Left colon (tissue), 2 donors: ENCODE data around the gene MAD1L1. TPM values are rescaled to one million over a fixed set of nuclear protein-coding genes. Genes with fewer than 3 reads are reported as not detected.

Source experiments
- ATAC-seq: fragments of 200-7000 bp; cut with Tn5 transposase; one replicate; pipeline ENCODE4 v1.9.1; 2020; ENCODE audit warnings: mild to moderate bottlenecking, moderate library complexity
- DNase-seq, 2 donors: peaks; one replicate each; pipeline ENCODE4 v3.0.0-alpha.2; 2020
- intact Hi-C, 2 donors: fragments of 100-400 bp; cut with DNase I in 1 of 2; cut with micrococcal nuclease in 1 of 2; formaldehyde crosslinking; loops; one replicate each; pipeline versions ENCODE4 v1.11.2 to v1.14.0; 2022; cut with DNase I, micrococcal nuclease
- total RNA-seq, 2 donors: library from RNA; stranded (reverse); fragmentation: NEBNext Ultra II Directional; extraction: Animal tissue kit (Norgen Biotek cat#: 25700); gene quantifications; one replicate each; pipeline ENCODE4 v1.2.1, GENCODE V29; 2021
- donor health status: DM: no; HTN: no; CAD: no.
- donor health status: DM: yes; HTN: yes; CAD: no.

The MAD1L1 gene
- total RNA-seq, 2 donors from 2014 or later, result 22.1 to 28.2 TPM

- intact Hi-C loops, result no loop called here
- peak; percentile 1 to 14 for DNase-seq
Measured at GRCh38 chr7:1851721-1852516, 380.8 kb downstream of the MAD1L1 start.

GRCh38 chr7:1850976-1851571 lies 381.7 kb downstream of the MAD1L1 start:
- ATAC-seq, result no peak
- intact Hi-C loops, result no loop called here
- no peak for DNase-seq

More at GRCh38 chr7:1851721-1852516, 380.8 kb downstream of the MAD1L1 start:
- no peak for ATAC-seq

GRCh38 chr7:1850111-1850975 lies 382.4 kb downstream of the MAD1L1 start:
- intact Hi-C loops, result no loop called here
- DNase-seq (no peak), ATAC-seq (no peak)

- no peak for DNase-seq
- no peak for ATAC-seq
- intact Hi-C loops, result no loop called here
Measured at GRCh38 chr7:1849351-1850041, 383.2 kb downstream of the MAD1L1 start.

GRCh38 chr7:1848911-1849311 lies 383.8 kb downstream of the MAD1L1 start:
- no peak for DNase-seq
- ATAC-seq, result no peak
- intact Hi-C loops, result no loop called here

- DNase-seq (no peak), ATAC-seq (no peak)
- intact Hi-C loops, result no loop called here
Measured at GRCh38 chr7:1848013-1848640, 384.6 kb downstream of the MAD1L1 start.

GRCh38 chr7:1847260-1848001 lies 385.3 kb downstream of the MAD1L1 start:
- DNase-seq (no peak), ATAC-seq (no peak)
- intact Hi-C loops, result no loop called here

- DNase-seq (peak in 1 of 2 donors; percentile 1), ATAC-seq (no peak)
- intact Hi-C loops, result no loop called here
Measured at GRCh38 chr7:1846331-1847065, 386.2 kb downstream of the MAD1L1 start.

GRCh38 chr7:1845536-1846311 lies 387.0 kb downstream of the MAD1L1 start:
- peak; percentile 3 to 15 for DNase-seq
- intact Hi-C loops, result no loop called here
- no peak for ATAC-seq

- no peak for ATAC-seq
Measured at GRCh38 chr7:1844951-1845390, 387.8 kb downstream of the MAD1L1 start.

GRCh38 chr7:1844336-1844950 lies 388.3 kb downstream of the MAD1L1 start:
- DNase-seq, result peak; percentile 2 to 10

More at GRCh38 chr7:1844951-1845390, 387.8 kb downstream of the MAD1L1 start:
- peak in 1 of 2 donors; percentile 2 for DNase-seq
- intact Hi-C loops, result no loop called here

GRCh38 chr7:1843921-1844335 lies 388.8 kb downstream of the MAD1L1 start:
- intact Hi-C loops, result no loop called here
- ATAC-seq, result no peak
- DNase-seq, result no peak

More at GRCh38 chr7:1844336-1844950, 388.3 kb downstream of the MAD1L1 start:
- no peak for ATAC-seq
- intact Hi-C loops, result no loop called here

- intact Hi-C loops, result no loop called here
- ATAC-seq (no peak), DNase-seq (peak; percentile 1 to 8)
Measured at GRCh38 chr7:1843271-1843861, 389.4 kb downstream of the MAD1L1 start.

- DNase-seq, result peak in 1 of 2 donors; percentile 17
- intact Hi-C loops, result no loop called here
- ATAC-seq, result peak; percentile 13
Measured at GRCh38 chr7:1842321-1843221, 390.2 kb downstream of the MAD1L1 start.
